ENCODE data around the gene RASSF9.

DNA sequence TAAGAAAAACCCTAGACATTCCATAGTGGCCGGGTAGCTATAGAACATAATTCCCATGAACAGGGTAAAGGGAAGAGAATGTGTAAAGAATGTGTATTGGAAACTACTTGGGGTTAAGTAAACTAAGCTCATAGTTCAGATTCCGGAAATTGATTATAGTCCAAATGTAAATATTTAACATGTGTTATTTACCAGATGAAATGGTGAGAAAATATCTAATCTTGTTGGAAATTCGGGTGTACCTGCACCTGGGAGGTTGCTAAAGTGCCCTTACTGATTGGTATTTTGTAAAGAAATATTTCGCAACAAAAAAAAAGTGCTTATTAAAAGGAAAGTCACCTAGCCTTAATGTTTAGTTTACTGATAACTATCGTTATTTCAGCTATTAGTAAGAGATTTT, 14.4 kb downstream of the RASSF9 start:
- TF ChIP-seq, protein P1, sequence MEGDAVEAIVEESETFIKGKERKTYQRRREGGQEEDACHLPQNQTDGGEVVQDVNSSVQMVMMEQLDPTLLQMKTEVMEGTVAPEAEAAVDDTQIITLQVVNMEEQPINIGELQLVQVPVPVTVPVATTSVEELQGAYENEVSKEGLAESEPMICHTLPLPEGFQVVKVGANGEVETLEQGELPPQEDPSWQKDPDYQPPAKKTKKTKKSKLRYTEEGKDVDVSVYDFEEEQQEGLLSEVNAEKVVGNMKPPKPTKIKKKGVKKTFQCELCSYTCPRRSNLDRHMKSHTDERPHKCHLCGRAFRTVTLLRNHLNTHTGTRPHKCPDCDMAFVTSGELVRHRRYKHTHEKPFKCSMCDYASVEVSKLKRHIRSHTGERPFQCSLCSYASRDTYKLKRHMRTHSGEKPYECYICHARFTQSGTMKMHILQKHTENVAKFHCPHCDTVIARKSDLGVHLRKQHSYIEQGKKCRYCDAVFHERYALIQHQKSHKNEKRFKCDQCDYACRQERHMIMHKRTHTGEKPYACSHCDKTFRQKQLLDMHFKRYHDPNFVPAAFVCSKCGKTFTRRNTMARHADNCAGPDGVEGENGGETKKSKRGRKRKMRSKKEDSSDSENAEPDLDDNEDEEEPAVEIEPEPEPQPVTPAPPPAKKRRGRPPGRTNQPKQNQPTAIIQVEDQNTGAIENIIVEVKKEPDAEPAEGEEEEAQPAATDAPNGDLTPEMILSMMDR (conservative IDR thresholded peaks at IDR 0.05; ENCODE audit: low read depth in 2 of 2) = no peak
- TF ChIP-seq EZH2 (IDR thresholded peaks at IDR 0.05; ENCODE audit: low read depth, unreplicated experiment) (no peak), EZH2phosphoT487 (IDR thresholded peaks at IDR 0.05; ENCODE audit: unreplicated experiment) (no peak), CREB1 (CRISPR knock-in tag; IDR thresholded peaks at IDR 0.05; ENCODE audit: low read depth) (no peak), STAT1 (IDR thresholded peaks at IDR 0.05; ENCODE audit: unreplicated experiment) (no peak), POLR2AphosphoS5 (IDR thresholded peaks at IDR 0.05; ENCODE audit: low read depth) (no peak)
- TF ChIP-seq, protein P2, sequence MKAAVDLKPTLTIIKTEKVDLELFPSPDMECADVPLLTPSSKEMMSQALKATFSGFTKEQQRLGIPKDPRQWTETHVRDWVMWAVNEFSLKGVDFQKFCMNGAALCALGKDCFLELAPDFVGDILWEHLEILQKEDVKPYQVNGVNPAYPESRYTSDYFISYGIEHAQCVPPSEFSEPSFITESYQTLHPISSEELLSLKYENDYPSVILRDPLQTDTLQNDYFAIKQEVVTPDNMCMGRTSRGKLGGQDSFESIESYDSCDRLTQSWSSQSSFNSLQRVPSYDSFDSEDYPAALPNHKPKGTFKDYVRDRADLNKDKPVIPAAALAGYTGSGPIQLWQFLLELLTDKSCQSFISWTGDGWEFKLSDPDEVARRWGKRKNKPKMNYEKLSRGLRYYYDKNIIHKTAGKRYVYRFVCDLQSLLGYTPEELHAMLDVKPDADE (IDR thresholded peaks at IDR 0.05) = no peak
- TF ChIP-seq, protein P3, sequence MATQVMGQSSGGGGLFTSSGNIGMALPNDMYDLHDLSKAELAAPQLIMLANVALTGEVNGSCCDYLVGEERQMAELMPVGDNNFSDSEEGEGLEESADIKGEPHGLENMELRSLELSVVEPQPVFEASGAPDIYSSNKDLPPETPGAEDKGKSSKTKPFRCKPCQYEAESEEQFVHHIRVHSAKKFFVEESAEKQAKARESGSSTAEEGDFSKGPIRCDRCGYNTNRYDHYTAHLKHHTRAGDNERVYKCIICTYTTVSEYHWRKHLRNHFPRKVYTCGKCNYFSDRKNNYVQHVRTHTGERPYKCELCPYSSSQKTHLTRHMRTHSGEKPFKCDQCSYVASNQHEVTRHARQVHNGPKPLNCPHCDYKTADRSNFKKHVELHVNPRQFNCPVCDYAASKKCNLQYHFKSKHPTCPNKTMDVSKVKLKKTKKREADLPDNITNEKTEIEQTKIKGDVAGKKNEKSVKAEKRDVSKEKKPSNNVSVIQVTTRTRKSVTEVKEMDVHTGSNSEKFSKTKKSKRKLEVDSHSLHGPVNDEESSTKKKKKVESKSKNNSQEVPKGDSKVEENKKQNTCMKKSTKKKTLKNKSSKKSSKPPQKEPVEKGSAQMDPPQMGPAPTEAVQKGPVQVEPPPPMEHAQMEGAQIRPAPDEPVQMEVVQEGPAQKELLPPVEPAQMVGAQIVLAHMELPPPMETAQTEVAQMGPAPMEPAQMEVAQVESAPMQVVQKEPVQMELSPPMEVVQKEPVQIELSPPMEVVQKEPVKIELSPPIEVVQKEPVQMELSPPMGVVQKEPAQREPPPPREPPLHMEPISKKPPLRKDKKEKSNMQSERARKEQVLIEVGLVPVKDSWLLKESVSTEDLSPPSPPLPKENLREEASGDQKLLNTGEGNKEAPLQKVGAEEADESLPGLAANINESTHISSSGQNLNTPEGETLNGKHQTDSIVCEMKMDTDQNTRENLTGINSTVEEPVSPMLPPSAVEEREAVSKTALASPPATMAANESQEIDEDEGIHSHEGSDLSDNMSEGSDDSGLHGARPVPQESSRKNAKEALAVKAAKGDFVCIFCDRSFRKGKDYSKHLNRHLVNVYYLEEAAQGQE (IDR thresholded peaks at IDR 0.05; ENCODE audit: unreplicated experiment) = no peak
- TF ChIP-seq, protein P4, sequence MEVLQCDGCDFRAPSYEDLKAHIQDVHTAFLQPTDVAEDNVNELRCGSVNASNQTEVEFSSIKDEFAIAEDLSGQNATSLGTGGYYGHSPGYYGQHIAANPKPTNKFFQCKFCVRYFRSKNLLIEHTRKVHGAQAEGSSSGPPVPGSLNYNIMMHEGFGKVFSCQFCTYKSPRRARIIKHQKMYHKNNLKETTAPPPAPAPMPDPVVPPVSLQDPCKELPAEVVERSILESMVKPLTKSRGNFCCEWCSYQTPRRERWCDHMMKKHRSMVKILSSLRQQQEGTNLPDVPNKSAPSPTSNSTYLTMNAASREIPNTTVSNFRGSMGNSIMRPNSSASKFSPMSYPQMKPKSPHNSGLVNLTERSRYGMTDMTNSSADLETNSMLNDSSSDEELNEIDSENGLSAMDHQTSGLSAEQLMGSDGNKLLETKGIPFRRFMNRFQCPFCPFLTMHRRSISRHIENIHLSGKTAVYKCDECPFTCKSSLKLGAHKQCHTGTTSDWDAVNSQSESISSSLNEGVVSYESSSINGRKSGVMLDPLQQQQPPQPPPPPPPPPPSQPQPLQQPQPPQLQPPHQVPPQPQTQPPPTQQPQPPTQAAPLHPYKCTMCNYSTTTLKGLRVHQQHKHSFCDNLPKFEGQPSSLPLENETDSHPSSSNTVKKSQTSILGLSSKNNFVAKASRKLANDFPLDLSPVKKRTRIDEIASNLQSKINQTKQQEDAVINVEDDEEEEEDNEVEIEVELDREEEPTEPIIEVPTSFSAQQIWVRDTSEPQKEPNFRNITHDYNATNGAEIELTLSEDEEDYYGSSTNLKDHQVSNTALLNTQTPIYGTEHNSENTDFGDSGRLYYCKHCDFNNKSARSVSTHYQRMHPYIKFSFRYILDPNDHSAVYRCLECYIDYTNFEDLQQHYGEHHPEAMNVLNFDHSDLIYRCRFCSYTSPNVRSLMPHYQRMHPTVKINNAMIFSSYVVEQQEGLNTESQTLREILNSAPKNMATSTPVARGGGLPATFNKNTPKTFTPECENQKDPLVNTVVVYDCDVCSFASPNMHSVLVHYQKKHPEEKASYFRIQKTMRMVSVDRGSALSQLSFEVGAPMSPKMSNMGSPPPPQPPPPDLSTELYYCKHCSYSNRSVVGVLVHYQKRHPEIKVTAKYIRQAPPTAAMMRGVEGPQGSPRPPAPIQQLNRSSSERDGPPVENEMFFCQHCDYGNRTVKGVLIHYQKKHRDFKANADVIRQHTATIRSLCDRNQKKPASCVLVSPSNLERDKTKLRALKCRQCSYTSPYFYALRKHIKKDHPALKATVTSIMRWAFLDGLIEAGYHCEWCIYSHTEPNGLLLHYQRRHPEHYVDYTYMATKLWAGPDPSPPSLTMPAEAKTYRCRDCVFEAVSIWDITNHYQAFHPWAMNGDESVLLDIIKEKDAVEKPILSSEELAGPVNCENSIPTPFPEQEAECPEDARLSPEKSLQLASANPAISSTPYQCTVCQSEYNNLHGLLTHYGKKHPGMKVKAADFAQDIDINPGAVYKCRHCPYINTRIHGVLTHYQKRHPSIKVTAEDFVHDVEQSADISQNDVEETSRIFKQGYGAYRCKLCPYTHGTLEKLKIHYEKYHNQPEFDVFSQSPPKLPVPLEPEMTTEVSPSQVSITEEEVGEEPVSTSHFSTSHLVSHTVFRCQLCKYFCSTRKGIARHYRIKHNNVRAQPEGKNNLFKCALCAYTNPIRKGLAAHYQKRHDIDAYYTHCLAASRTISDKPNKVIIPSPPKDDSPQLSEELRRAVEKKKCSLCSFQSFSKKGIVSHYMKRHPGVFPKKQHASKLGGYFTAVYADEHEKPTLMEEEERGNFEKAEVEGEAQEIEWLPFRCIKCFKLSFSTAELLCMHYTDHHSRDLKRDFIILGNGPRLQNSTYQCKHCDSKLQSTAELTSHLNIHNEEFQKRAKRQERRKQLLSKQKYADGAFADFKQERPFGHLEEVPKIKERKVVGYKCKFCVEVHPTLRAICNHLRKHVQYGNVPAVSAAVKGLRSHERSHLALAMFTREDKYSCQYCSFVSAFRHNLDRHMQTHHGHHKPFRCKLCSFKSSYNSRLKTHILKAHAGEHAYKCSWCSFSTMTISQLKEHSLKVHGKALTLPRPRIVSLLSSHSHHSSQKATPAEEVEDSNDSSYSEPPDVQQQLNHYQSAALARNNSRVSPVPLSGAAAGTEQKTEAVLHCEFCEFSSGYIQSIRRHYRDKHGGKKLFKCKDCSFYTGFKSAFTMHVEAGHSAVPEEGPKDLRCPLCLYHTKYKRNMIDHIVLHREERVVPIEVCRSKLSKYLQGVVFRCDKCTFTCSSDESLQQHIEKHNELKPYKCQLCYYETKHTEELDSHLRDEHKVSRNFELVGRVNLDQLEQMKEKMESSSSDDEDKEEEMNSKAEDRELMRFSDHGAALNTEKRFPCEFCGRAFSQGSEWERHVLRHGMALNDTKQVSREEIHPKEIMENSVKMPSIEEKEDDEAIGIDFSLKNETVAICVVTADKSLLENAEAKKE (CRISPR knock-in tag; IDR thresholded peaks at IDR 0.05) = no peak

All from GM23338 (cell line).